Mucosa of descending colon (tissue), 3 donors: ENCODE results near the gene TEAD1. TPM values are rescaled to one million over a fixed set of nuclear protein-coding genes. Genes with fewer than 3 reads are reported as not detected.

Experiments used
- ATAC-seq: fragments of 200-7000 bp; cut with Tn5 transposase; one replicate; pipeline ENCODE4 v1.9.1; 2020; ENCODE audit warnings: mild to moderate bottlenecking, moderate library complexity
- DNase-seq, 3 donors: peaks; one replicate each; pipeline ENCODE4 v3.0.0-alpha.2; 2020
- H3K36me3 ChIP-seq: fragments of 200-600 bp; one replicate; pipeline ENCODE4 v1.8.0; 2021; ENCODE audit warnings: low read depth, mild to moderate bottlenecking
- H3K4me1 ChIP-seq: fragments of 200-600 bp; one replicate; pipeline ENCODE4 v1.8.0; 2021; ENCODE audit warnings: low read depth, mild to moderate bottlenecking
- H3K4me3 ChIP-seq: fragments of 200-600 bp; one replicate; pipeline ENCODE4 v1.8.0; 2021; ENCODE audit warnings: mild to moderate bottlenecking
- H3K9me3 ChIP-seq: fragments of 200-600 bp; one replicate; pipeline ENCODE4 v1.8.0; 2021; ENCODE audit warnings: mild to moderate bottlenecking
- intact Hi-C, 2 donors: fragments of 100-400 bp; cut with DNase I in 1 of 2; cut with micrococcal nuclease in 1 of 2; formaldehyde crosslinking; loops; one replicate each; pipeline versions ENCODE4 v1.11.0 to v1.11.1; 2022; cut with DNase I, micrococcal nuclease
- total RNA-seq, 3 donors: library from RNA; stranded (reverse); fragmentation: NEBNext Ultra II Directional in 2 of 3; extraction: Animal tissue kit (Norgen Biotek cat#: 25700) in 2 of 3; gene quantifications; one replicate each; pipeline versions ENCODE4 v1.2.1 to v1.2.4, GENCODE V29; 2021 to 2023
- TF ChIP-seq, protein P1 (sequence below): fragments of 200-600 bp; IDR thresholded peaks from one replicate; pipeline ENCODE4 v1.8.0; 2022; ENCODE audit warnings: antibody characterized with exemption, mild to moderate bottlenecking
- donor health status: DM: no; HTN: no; CAD: no; lungs with moderate emphysema.
- donor health status: DM: no; HTN: no; CAD: no.
- donor health status: DM: no; HTN: yes; CAD: no.

The TEAD1 gene
- total RNA-seq, 3 donors from 2014 or later, result 33.2 to 196 (median 41.1) TPM

DNA sequence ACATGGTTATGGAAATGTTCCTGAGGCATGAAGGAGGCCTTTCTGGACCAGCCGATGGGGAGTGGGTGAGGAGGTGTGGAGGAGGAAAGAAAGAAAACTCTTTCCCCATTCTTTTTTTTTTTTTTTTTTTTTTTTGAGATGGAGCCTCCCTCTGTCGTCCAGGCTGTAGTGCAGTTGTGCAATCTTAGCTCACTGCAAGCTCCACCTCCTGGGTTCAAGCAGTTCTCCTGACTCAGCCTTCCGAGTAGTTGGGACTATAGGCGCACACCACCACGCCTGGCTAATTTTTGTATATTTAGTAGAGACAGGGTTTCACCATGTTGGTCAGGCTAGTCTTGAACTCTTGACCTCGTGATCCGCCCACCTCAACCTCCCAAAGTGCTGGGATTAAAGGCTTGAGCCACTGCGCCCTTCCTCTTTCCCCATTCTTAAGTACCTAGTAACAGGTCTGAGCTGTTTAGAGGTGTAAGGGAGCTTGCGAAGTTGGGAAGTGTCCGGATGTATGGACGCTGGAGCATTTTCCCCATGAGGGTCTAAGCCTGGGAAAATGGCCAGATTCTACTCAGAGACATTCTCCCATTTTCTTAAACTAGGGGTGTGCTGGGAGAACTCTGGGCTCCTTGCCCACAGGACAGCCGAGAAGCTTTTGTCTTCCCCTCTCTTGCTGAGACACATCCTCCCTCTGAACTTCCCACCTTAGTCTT lies 135.8 kb downstream of the TEAD1 start:
- no peaks in the 10 kb centered on the region for H3K4me1 ChIP-seq
- DNase-seq (no peak), ATAC-seq (no peak)
- intact Hi-C loops, result loop anchor here in 1 of 2 donors (10.0 kb wide), 1 partner anchor 135 kb away; the partner anchor contains the start of gene TEAD1
- no peak overlapping the region for H3K4me3 ChIP-seq
- H3K36me3 ChIP-seq, result no peaks in the 10 kb centered on the region
- no peaks in the 10 kb centered on the region for H3K9me3 ChIP-seq
- TF ChIP-seq, protein P1, sequence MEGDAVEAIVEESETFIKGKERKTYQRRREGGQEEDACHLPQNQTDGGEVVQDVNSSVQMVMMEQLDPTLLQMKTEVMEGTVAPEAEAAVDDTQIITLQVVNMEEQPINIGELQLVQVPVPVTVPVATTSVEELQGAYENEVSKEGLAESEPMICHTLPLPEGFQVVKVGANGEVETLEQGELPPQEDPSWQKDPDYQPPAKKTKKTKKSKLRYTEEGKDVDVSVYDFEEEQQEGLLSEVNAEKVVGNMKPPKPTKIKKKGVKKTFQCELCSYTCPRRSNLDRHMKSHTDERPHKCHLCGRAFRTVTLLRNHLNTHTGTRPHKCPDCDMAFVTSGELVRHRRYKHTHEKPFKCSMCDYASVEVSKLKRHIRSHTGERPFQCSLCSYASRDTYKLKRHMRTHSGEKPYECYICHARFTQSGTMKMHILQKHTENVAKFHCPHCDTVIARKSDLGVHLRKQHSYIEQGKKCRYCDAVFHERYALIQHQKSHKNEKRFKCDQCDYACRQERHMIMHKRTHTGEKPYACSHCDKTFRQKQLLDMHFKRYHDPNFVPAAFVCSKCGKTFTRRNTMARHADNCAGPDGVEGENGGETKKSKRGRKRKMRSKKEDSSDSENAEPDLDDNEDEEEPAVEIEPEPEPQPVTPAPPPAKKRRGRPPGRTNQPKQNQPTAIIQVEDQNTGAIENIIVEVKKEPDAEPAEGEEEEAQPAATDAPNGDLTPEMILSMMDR, result no peak

DNA sequence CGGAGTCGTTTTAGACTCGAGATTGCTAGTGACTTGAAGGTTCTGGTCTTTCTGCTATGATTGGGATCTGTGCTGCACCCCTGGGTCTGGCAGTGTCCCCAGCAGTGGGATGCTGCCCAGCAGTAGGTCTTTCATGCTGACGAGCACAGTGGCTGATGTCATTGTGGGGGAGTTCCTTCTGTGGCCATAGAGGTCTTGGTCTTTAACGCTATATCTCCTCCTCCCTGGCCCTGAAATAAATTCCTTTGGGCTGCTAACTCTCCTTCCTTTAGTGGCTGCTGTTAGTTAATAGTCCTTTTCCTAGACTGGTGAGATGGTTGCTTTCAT lies 136.3 kb downstream of the TEAD1 start:
- H3K4me1 ChIP-seq, result no peaks in the 10 kb centered on the region
- TF ChIP-seq, protein P1, result no peak

DNA sequence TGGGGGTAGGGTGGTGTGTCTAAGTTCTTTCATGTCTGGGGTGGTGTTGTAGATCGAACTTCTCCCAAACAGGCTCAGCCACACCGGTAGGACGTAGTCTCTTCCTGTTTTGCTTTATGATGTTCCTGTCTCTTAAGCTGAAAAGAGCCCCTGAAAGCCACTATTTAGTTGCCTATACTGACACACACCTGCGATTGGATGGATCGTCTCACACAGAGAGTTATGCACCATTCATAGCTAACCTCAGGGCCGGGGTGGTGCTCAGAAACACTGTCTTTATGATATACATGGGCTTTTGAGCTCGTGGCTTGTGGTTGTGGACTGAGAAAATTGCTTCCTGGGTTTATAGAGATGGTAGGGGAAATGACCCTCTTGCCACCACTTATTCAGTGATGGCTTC lies 137.6 kb downstream of the TEAD1 start:
- intact Hi-C loops, result no loop called here
- Histone ChIP-seq H3K4me3 (no peak overlapping the region), H3K9me3 (no peaks in the 10 kb centered on the region), H3K4me1 (no peaks in the 10 kb centered on the region), H3K36me3 (no peaks in the 10 kb centered on the region)
- TF ChIP-seq, protein P1, result no peak
- DNase-seq (no peak), ATAC-seq (no peak)

More for the DNA sequence above, 136.3 kb downstream of the TEAD1 start:
- ATAC-seq (no peak), DNase-seq (no peak)
- intact Hi-C loops, result no loop called here
- no peaks in the 10 kb centered on the region for H3K9me3 ChIP-seq
- no peaks in the 10 kb centered on the region for H3K36me3 ChIP-seq
- no peak overlapping the region for H3K4me3 ChIP-seq

DNA sequence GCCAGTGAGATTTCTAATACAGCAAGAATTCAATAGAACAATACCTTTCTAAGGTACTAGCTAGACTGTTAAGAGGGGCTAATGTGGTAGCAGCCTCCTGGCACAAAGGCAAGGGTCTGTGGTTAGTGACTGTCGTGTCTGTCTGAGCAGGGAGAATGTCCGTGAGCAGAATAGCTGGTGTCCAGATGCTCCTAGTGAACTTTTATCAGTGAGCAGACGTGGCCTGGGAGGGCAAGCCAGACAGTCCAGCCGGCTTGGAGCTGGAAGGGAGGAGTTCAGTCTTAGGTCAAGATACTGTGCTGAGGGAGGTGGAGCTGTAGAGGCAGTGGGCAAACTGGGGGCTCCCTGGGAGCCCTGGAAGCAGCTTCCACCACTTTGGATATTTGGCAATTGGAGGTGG lies 138.6 kb downstream of the TEAD1 start:
- intact Hi-C loops, result no loop called here
- DNase-seq (no peak), ATAC-seq (no peak)
- Histone ChIP-seq H3K36me3 (no peaks in the 10 kb centered on the region), H3K9me3 (no peaks in the 10 kb centered on the region), H3K4me1 (no peaks in the 10 kb centered on the region), H3K4me3 (no peak overlapping the region)
- TF ChIP-seq, protein P1, result no peak

DNA sequence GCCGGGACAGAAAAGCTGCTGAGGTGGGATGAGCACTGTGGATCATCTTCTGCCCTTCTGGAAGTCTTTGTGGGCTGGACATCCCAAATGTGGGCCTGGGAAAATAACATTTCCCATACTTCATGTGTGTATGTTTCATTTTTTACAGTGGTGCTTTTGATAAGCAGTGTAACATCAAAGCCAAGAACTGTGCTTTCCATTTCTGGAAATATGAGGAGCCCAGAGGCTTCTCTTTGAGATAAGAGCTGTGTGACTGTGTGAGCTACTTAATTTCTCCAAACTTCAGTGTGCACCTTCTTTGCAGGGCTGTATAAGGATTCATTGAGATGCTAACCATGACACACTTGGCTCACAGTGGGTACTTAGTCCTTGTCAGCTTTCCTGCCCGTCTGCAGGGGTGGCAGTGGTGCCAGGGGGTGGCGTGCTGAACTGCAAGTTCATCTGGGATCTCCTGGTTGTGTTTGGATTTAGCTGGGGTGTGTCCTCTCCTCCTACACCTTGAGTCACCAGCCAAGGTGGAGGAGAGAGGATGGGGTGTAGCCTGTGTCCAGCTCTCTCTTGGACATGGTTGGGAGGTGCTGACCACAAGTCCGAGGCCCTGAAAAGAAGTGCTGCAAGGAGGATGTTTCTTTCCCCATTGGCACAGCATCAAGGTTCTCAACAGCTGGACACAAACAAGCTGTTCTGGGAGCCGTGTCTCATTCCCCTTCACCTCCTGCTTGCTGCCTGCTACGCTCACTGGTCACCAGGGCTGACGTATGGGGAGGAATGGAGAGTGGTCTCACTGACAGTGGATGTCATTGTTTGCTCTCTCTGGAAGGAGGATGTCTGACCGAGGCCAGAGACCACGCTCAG lies 139.4 kb downstream of the TEAD1 start:
- TF ChIP-seq, protein P1, result no peak
- peak; percentile 42 for ATAC-seq
- H3K4me1 ChIP-seq, result no peaks in the 10 kb centered on the region
- intact Hi-C loops, result no loop called here
- no peaks in the 10 kb centered on the region for H3K9me3 ChIP-seq
- DNase-seq, result no peak
- H3K4me3 ChIP-seq, result no peak overlapping the region
- H3K36me3 ChIP-seq, result no peaks in the 10 kb centered on the region
